ENCODE measurements around the gene TMX1.

The TMX1 gene

DNA sequence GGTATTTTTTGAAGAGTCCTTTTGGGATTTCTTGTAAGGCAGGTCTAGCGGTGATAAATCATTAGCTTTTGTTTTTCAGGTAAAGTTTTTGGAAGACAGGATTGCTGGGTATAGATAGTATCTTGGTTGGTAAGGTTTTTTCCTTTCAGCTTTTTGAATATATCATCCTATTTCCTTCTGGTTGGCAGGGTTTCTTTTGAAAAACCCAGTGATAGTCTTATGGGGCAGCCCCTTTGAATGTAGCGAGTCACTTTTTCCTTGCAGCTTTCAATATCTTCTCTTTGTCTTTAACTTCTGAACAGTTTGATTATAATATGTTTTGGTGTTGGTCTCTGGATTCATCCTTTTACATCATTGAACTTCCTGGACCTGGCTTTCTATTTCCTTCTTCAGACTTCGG is 20.2 kb downstream of the TMX1 start:
- H3K9me3 Mint-ChIP-seq, result peaks cover 7% of the 10 kb centered on the region
- H3K27me3 Mint-ChIP-seq, result no peaks in the 10 kb centered on the region
- DNase-seq, result no peak
- H3K4me1 Mint-ChIP-seq (ENCODE audit: low read depth), result peaks cover 27% of the 10 kb centered on the region
- no peak overlapping the region for H3K4me3 Mint-ChIP-seq
- H3K36me3 Mint-ChIP-seq (ENCODE audit: low read depth), result peaks cover 71% of the 10 kb centered on the region
- H3K27ac Mint-ChIP-seq, result peak overlapping the region; percentile 88

DNA sequence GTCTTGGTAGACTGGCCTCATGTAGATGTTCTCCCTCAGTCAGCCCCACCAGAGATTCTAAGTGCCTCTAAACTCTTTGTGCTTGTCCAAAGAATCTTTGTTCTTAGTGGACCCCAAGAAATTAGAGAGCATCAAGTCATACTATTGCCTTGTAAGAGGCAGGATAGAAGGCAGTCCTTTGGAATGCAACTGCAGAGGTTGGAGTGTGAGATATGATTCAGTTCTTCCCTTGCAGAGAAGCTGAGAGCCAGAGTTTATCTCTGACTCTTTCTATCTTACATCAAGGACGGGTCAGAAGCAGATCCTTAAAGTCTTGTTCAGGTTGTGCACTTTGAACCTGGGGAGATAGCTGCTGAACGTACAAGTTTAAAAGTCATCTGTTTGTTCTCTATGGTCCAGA is 21.1 kb downstream of the TMX1 start:
- H3K4me1 Mint-ChIP-seq (ENCODE audit: low read depth), result peaks cover 27% of the 10 kb centered on the region
- DNase-seq, result no peak
- no peak overlapping the region for H3K4me3 Mint-ChIP-seq
- H3K27ac Mint-ChIP-seq, result peak overlapping the region; percentile 88
- peaks cover 68% of the 10 kb centered on the region for H3K36me3 Mint-ChIP-seq (ENCODE audit: low read depth)
- no peaks in the 10 kb centered on the region for H3K27me3 Mint-ChIP-seq
- H3K9me3 Mint-ChIP-seq, result peaks cover 7% of the 10 kb centered on the region

DNA sequence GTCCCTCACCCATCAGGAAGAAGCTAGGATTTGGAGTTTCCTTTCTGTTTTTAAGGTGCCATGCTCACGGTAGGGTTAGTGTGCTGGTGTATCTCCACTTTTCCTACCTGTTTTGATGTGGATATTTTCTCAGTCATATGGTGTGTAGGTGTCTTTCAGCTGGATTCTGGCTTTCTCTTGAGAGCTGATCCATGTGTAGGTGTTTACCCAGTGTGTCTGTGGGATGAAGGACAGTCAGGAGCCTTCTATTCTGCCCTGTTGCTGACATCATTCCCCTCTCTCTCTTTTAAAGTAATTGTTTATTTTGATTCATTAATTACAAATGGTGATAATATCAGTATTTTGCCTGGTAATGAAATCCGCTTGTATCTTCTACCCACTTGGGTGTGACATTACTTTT is 22.8 kb downstream of the TMX1 start:
- Mint-ChIP-seq H3K27me3 (no peaks in the 10 kb centered on the region), H3K4me1 (ENCODE audit: low read depth) (peaks cover 27% of the 10 kb centered on the region), H3K4me3 (no peak overlapping the region), H3K9me3 (peaks cover 7% of the 10 kb centered on the region), H3K27ac (no peak overlapping the region), H3K36me3 (ENCODE audit: low read depth) (peaks cover 59% of the 10 kb centered on the region)
- DNase-seq, result no peak

DNA sequence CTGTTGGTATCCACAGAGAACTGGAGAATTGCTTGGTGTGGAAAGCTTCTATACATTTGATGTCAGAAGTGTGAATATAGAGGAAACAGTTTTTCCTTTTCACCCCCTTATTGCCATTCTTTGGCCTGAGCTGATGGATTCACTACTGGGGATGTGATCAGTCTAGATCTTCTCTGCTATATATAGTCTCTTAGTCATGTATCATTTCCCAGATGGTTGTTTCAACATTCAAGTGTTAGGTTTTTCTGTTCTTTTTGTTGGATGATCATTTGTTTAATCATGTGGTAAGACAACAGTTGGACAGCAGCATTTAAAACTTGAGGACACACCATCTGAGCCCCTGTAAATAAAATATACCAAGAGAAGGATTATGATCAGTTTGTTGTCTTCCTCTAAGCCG is 29.6 kb downstream of the TMX1 start:
- H3K4me3 Mint-ChIP-seq, result no peak overlapping the region
- no peaks in the 10 kb centered on the region for H3K4me1 Mint-ChIP-seq (ENCODE audit: low read depth)
- no peaks in the 10 kb centered on the region for H3K9me3 Mint-ChIP-seq
- H3K27me3 Mint-ChIP-seq, result no peaks in the 10 kb centered on the region
- peaks cover 15% of the 10 kb centered on the region for H3K36me3 Mint-ChIP-seq (ENCODE audit: low read depth)
- DNase-seq, result no peak
- no peak overlapping the region for H3K27ac Mint-ChIP-seq

DNA sequence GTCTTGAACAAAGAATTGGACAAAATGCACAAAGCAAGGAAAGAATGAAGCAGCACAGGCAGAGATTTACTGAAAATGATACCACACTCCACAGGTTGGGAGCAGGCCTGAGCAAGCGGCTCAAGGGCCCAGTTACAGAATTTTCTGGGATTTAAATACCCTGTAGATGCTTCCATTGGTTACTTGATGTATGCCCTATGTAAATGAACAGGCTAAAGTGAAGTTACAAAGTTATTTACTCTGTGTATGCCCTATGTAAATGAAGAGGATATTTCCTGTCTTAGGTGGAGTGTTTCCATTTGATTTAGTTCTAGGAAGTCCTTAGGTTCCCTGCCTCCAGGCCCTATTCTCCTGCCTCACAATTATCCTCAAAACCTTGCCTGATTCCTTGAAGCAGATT is 36.6 kb downstream of the TMX1 start:
- Mint-ChIP-seq H3K9me3 (no peaks in the 10 kb centered on the region), H3K36me3 (ENCODE audit: low read depth) (no peaks in the 10 kb centered on the region), H3K27me3 (no peaks in the 10 kb centered on the region), H3K27ac (no peak overlapping the region), H3K4me3 (no peak overlapping the region), H3K4me1 (ENCODE audit: low read depth) (no peaks in the 10 kb centered on the region)
- no peak for DNase-seq

DNA sequence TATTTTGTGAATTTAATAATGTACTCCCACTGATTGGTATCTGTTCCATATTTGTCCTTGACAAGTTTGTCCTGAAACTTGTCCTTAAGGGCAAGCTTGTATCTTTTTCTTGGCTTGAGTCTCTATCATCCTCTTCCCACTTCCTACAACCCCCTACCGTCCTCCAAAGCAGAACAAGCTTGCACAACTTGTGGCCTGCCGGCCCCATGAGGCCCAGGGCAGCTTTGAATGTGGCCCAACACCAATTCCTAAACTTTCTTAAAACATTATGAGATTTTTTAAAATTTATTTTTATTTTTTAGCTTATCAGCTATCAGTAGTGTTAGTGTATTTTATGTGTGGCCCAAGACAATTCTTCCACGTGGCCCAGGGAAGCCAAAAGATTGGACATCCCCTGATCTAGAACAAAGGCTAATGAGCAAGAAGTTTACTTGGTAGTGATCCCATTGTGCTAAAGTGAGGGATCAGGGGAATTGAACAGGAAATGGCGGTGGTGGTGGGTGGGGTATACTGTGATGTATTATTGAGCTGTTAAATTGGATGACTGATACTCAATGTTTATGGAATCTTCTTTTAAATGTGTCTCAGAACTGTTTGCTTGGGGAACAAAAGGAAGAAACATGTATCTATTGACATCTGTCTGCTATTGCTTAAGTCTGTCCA is 37.8 kb downstream of the TMX1 start:
- Mint-ChIP-seq H3K36me3 (ENCODE audit: low read depth) (no peaks in the 10 kb centered on the region), H3K9me3 (no peaks in the 10 kb centered on the region), H3K27me3 (no peaks in the 10 kb centered on the region), H3K4me3 (no peak overlapping the region), H3K27ac (no peak overlapping the region), H3K4me1 (ENCODE audit: low read depth) (no peaks in the 10 kb centered on the region)
- DNase-seq, result no peak

DNA sequence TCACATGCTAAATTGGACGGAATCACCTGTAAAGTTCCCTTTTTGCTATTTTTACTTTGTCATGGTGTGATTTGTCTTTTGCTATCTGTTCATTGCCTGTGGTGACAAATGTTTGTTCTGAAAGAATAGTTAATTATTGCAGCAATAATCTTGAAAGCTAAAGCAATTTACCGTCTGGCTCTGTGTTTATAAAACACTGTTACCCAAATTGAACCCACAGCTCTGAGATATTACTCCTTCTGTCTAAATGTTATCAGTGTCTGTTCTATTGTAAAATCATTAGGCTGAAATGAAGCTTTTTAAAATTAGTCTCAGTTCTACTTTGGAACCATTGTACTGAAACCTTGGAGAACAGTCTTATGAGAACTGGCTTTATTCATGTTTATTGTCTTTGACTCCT is 42.5 kb downstream of the TMX1 start:
- DNase-seq, result no peak
- H3K4me1 Mint-ChIP-seq (ENCODE audit: low read depth), result no peaks in the 10 kb centered on the region
- no peaks in the 10 kb centered on the region for H3K9me3 Mint-ChIP-seq
- H3K27me3 Mint-ChIP-seq, result no peaks in the 10 kb centered on the region
- no peaks in the 10 kb centered on the region for H3K36me3 Mint-ChIP-seq (ENCODE audit: low read depth)
- H3K27ac Mint-ChIP-seq, result no peak overlapping the region
- H3K4me3 Mint-ChIP-seq, result no peak overlapping the region

DNA sequence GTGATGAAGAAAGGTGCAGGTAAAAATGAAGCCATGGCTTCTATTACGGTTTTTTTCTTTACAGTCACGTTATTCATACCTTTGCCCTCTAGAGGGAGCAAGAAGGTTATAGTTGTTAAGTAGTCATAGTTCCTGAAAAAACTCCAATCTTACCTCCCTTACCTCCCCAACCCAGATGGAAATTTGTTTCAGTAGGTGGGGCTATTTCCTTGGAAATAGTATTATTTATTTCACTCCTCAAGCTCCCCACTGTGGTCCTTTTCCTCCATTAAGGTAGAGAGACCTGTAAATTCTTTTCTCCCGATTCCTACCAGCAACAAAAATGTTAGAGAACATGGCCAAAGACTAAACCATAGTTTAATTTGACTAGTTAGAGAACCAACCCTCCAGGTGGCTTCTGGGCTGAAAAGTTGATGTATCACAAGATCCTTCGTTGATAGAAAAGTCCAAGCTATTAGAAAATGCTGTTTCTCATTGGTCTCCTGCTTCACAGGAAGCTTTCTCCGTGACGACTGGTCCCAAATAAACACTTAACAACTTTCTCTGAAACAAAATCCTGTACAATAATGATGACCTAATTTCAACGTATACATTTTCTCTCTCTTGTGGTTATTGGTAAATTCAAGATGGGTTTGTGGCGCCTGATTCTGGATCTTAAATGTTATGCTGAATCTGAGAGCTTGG is 43.5 kb downstream of the TMX1 start:
- no peak for DNase-seq
- Mint-ChIP-seq H3K36me3 (ENCODE audit: low read depth) (no peaks in the 10 kb centered on the region), H3K4me3 (no peak overlapping the region), H3K27ac (no peak overlapping the region), H3K4me1 (ENCODE audit: low read depth) (no peaks in the 10 kb centered on the region), H3K9me3 (no peaks in the 10 kb centered on the region), H3K27me3 (no peaks in the 10 kb centered on the region)

DNA sequence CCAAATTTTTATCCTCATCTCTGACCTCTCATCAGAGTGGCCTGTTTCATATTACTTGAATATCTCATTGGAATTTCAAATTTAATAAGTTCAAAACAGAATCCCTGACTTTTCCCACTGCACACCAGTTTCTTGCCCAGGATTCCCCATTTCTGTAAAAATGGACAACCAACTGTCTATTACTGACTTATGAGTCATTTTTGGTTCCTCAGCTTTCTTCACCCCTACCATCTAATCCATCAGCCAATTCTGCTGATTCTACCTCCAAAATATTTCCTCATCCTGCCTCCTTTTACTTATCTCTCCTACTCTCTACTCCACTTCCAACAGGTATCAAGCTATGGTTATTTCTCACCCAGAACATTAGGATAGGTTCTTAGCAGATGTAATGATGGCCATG is 44.2 kb downstream of the TMX1 start:
- H3K9me3 Mint-ChIP-seq, result no peaks in the 10 kb centered on the region
- H3K36me3 Mint-ChIP-seq (ENCODE audit: low read depth), result no peaks in the 10 kb centered on the region
- H3K4me1 Mint-ChIP-seq (ENCODE audit: low read depth), result peaks cover 2% of the 10 kb centered on the region
- DNase-seq, result no peak
- H3K27me3 Mint-ChIP-seq, result no peaks in the 10 kb centered on the region
- no peak overlapping the region for H3K4me3 Mint-ChIP-seq
- no peak overlapping the region for H3K27ac Mint-ChIP-seq

DNA sequence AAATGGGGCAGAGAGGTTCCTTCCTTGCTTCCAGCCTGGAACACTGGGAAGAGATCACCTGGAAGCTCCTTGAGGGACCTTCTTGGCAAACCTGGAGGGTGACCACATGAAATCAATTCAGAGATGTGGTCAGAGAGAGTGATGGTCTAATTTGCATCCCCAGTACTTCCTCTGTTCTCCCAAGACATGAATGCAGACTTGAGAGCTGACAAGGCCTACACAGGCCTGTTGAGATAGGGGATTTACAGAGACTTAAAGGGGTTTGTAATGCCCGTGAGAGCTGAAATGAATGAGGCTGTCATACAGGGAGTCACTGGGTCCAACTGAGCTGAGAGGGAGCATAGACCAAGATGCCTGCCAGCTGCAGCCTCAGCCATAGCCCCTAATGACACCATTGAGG is 45.1 kb downstream of the TMX1 start:
- peaks cover 3% of the 10 kb centered on the region for H3K4me1 Mint-ChIP-seq (ENCODE audit: low read depth)
- H3K36me3 Mint-ChIP-seq (ENCODE audit: low read depth), result no peaks in the 10 kb centered on the region
- no peak overlapping the region for H3K27ac Mint-ChIP-seq
- H3K4me3 Mint-ChIP-seq, result no peak overlapping the region
- no peaks in the 10 kb centered on the region for H3K9me3 Mint-ChIP-seq
- DNase-seq, result no peak
- H3K27me3 Mint-ChIP-seq, result no peaks in the 10 kb centered on the region

DNA sequence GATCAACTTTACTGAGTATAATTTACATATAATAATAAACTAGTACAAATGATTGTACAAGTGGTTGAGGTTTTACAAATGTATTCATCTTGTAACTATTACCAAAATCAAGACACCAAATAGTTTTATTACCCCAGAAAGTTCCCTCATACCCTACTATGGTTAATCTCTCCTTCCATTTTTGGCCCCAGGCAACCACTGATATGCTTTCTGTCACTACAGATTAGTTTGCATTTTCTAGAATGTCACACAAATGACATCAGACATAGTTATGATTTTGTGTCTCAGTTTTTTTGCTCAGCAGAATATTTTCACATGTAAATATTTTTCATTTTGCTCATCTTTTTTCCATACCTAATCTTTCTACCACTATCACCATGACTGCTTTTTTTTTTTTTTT is 49.1 kb downstream of the TMX1 start:
- no peak for DNase-seq
- no peak overlapping the region for H3K4me3 Mint-ChIP-seq
- H3K36me3 Mint-ChIP-seq (ENCODE audit: low read depth), result no peaks in the 10 kb centered on the region
- no peaks in the 10 kb centered on the region for H3K9me3 Mint-ChIP-seq
- no peak overlapping the region for H3K27ac Mint-ChIP-seq
- H3K27me3 Mint-ChIP-seq, result no peaks in the 10 kb centered on the region
- H3K4me1 Mint-ChIP-seq (ENCODE audit: low read depth), result peaks cover 3% of the 10 kb centered on the region

DNA sequence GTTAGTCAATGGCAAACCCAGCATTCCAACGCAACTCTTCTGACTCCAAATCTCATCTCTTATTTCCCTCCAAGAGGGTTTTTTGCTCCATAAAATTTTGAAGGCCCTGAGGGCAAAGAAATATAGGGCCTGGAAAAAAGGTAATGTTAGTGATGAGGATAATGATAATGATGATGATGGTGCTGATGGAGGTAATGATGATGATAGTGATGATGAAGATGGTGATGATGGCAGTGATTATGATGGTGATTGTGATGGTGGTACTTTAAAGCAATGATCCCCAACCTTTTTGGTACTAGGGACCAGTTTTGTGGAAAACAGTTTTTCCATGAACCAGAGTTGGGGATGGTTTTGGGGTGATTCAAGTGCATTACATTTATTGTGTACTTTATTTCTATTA is 50.1 kb downstream of the TMX1 start:
- no peaks in the 10 kb centered on the region for H3K36me3 Mint-ChIP-seq (ENCODE audit: low read depth)
- H3K27ac Mint-ChIP-seq, result no peak overlapping the region
- no peak overlapping the region for H3K4me3 Mint-ChIP-seq
- peaks cover 7% of the 10 kb centered on the region for H3K4me1 Mint-ChIP-seq (ENCODE audit: low read depth)
- no peaks in the 10 kb centered on the region for H3K27me3 Mint-ChIP-seq
- no peak for DNase-seq
- H3K9me3 Mint-ChIP-seq, result no peaks in the 10 kb centered on the region

DNA sequence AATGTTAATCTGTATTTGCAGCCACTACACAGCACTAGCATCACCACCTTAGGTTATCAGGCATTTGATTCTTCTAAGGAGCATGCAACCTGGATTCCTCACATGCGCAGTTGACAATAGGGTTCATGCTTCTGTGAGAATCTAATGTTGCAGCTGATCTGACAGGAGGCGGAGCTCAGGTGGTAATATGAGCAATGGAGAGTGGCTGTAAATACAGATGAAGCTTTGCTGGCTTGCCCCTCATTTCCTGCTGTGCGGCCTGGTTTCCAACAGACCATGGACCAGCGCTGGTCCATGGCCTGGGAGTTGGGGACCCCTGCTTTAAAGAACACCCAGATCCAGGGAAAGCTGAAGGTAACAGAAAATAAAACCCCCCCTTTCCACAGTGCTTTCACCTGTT is 51.0 kb downstream of the TMX1 start:
- H3K4me3 Mint-ChIP-seq, result no peak overlapping the region
- no peaks in the 10 kb centered on the region for H3K9me3 Mint-ChIP-seq
- H3K4me1 Mint-ChIP-seq (ENCODE audit: low read depth), result peaks cover 8% of the 10 kb centered on the region
- no peaks in the 10 kb centered on the region for H3K36me3 Mint-ChIP-seq (ENCODE audit: low read depth)
- H3K27ac Mint-ChIP-seq, result no peak overlapping the region
- DNase-seq, result no peak
- H3K27me3 Mint-ChIP-seq, result no peaks in the 10 kb centered on the region

DNA sequence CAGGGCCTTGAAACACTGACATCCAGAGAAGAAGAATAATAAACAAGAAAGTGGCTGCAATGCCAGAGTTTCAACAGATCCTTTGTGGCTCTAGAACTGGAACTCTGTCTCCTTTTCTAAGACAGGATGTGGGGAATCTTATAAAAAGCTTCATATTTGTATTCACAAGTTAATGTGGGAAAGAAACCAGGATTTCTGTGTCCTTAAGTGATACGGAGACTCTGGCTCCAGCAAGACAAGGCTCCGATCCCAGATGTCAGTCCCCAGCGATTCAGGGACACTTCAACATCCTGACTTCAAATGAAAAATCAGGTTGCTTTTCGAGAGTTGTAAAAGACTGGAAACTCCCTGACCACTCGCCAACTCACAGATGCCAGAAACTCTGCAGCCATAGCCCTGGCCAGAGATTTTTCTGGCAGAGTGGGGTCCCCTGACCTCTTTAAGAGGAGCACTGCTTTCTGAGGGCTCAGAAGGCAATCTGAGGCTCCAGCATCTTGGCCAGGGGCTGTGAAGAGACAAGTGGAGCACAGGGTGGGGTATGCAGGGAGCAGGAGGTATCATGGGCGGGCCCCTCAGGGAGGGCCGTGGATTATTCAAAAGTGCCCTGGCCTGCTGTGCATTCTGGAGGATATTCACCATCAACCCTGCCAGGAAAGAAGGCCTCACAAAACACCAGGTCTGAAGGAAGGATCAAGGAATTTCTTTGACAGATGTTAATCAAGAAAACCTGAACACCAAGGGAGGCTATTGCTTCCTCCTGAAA is 53.3 kb downstream of the TMX1 start:
- no peaks in the 10 kb centered on the region for H3K36me3 Mint-ChIP-seq (ENCODE audit: low read depth)
- DNase-seq, result no peak

DNA sequence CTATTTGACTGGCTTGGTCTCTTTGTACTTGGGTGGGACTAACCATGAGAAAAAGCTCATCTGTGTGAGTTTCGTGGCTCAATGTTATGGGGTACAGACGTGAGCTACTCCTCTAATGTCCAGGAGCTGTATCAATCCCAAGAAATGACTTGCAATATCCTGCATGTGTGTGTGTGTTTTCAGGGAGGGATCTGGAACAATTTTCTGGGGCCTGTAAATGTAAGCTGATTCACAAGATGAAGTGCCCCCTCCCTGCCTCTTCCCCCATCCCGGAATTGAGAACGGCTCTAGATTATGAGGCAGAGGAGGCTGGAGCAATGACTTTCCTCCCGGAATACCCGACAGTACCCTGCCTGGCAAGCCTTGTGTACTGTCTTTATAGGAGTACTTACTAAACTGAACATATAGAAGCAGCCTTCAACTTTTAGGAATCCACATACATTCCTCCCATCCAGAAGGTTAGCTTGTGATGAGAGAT is 53.9 kb downstream of the TMX1 start:
- no peaks in the 10 kb centered on the region for H3K9me3 Mint-ChIP-seq
- no peak overlapping the region for H3K27ac Mint-ChIP-seq
- no peak for DNase-seq
- no peak overlapping the region for H3K4me3 Mint-ChIP-seq
- H3K27me3 Mint-ChIP-seq, result no peaks in the 10 kb centered on the region
- no peaks in the 10 kb centered on the region for H3K36me3 Mint-ChIP-seq (ENCODE audit: low read depth)
- peaks cover 14% of the 10 kb centered on the region for H3K4me1 Mint-ChIP-seq (ENCODE audit: low read depth)

More for the DNA sequence above, 53.3 kb downstream of the TMX1 start:
- Mint-ChIP-seq H3K9me3 (no peaks in the 10 kb centered on the region), H3K27me3 (no peaks in the 10 kb centered on the region), H3K27ac (no peak overlapping the region), H3K4me1 (ENCODE audit: low read depth) (peaks cover 8% of the 10 kb centered on the region), H3K4me3 (no peak overlapping the region)
